ENCODE data around the gene CGB3. TPM values are rescaled to one million over a fixed set of nuclear protein-coding genes. Genes with fewer than 3 reads are reported as not detected.

The CGB3 gene
- total RNA-seq, 2 experiments from 2014 or later = not detected

DNA sequence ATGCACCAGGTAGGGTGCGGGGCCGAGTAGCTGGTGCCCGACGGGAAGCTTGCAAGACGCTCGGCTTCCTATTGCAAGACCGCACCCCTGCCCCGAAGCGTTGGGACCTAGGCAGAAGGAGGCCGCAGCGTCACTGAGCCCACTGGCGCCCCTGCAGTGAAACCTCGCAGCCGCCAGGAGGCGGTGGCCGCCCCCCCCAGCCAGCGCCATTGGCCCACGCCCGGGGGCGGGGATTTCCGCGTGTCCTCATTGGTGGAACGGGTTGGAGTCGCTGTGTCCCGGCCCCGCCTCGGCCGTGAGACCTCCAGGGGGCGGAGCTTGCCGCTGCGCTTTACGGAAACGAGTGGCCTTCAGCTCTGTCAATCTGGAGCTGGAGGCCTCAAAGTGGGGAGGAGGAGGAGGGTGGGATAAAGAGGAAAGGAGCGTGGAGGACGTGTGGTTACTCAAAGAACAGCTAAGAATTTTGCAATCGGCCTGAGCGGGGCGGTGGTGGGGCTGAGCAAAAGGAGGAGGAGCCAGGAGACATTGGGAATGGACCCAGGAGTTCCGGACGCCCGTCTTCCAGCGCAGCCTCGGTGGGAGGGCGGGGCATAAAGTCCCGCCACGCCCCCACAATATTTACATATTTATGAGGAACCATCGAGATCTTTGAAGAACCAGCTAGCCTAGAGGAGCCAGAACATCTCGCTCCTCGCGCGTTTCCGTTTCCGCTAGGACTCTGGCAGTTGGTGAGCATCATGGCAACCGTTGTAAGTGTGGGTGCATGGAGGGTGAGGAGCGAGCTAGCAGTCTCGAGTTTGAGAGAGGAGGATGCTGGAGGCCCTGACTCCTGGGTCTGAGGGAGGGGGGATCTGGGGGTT lies 30.7 kb downstream of the CGB3 start, which contains the start of the genes GYS1 and RUVBL2:
Gene GYS1 (minus strand): TSS at position 135 of the 860 bp plus-strand sequence. CDS start 197 bp downstream, outside the sequence.
Gene RUVBL2 (plus strand): TSS at position 713 of the 860 bp plus-strand sequence. CDS start 25 bp downstream, at position 738.
- H3K4me1 Mint-ChIP-seq = peaks cover 27% of the 10 kb centered on the region
- POLR2A ChIA-PET = interaction anchor here (0.6 to 2.8 kb wide), 27 partner anchors 10 to 647 kb away, joined by 3 to 21 read pairs (median 5); partner anchors contain the start of genes BAX, BCAT2, CA11 and CD37

DNA sequence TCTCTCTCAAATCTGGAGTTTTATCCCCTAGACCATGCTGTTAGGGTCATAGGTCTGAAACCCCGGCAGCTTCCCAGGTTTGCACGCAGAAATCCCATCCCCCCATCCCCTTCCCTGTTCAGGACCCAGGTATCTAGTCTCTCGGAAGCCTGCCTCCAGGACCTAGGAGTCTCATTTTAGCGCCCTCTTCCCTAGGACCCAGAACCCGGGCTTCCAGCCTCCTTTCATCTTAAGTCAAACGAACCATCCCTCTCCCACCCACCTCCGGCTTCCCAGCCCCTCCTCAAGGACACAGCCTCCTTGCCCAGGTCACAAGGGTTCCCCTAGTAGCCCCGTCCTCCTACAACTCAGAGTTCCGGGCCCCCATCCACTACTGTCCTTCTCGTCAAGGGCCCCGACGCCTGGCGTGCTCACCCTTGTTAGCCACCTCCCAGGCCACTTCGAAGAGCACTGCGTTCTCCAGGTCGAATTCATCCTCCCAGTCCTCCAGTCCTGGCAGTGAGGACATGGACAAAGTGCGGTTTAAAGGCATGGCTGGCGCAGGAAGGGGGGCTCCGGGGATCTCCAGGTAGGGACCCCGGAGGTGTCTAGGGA lies 31.5 kb downstream of the CGB3 start:
- POLR2A ChIA-PET = interaction anchor here (0.6 to 2.8 kb wide), 18 partner anchors 8 to 648 kb away, joined by 3 to 21 read pairs (median 6); partner anchors contain the start of genes CD37, FTL, NUCB1 and PPP1R15A
- H3K4me3 Mint-ChIP-seq = peak overlapping the region; percentile 92
- DNase-seq = no peak

More for the DNA sequence above, 30.7 kb downstream of the CGB3 start, which contains the start of the genes GYS1 and RUVBL2:
- no peaks in the 10 kb centered on the region for H3K9me3 Mint-ChIP-seq
- peak within 1 kb of the TSS; percentile 98 for H3K27ac Mint-ChIP-seq
- ATAC-seq (ENCODE audit: low read depth) (peak; percentile 90), DNase-seq (peak; percentile 99)
- H3K36me3 Mint-ChIP-seq = peaks cover 12% of the 10 kb centered on the region
- no peaks in the 10 kb centered on the region for H3K27me3 Mint-ChIP-seq
- peak within 1 kb of the TSS; percentile 92 for H3K4me3 Mint-ChIP-seq

DNA sequence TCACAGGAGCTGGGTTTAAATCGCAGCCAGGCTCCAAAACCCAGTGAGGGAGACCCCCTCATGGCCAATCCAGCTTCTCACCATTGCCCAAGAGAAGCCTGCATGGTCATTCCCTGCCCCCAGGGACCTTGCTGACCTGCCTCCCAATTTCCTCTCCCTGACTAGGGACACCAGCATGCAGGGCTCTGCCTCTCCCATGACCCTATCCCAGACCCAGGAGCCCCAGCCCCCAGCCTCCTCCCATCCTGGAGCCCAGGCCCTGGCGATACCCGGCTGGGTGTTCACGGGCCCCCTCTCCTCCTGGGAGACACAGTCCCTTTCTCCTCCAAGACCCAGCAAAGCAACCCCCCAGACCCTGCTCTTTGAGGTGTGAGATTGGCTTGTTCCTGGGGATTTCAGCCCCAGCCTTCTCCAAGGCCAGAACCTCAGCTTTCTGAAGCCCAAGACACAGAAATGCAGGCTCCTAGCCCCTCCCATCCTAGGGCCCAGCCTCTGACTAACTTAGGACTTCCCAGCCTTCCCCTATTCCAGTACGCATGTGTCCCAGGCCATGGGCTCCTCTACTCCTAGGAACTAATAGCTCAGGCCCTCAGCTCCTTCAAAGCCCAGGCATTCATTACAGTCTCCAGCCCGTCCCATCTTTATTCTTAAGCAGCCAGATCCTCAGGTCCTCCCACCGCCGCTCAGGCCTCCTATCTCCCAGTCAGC lies 32.1 kb downstream of the CGB3 start:
- Mint-ChIP-seq H3K36me3 (peaks cover 18% of the 10 kb centered on the region), H3K27ac (peak overlapping the region; percentile 98), H3K4me3 (peak overlapping the region; percentile 92), H3K27me3 (no peaks in the 10 kb centered on the region), H3K9me3 (no peaks in the 10 kb centered on the region), H3K4me1 (peaks cover 28% of the 10 kb centered on the region)
- POLR2A ChIA-PET = interaction anchor here (0.6 to 2.8 kb wide), 5 partner anchors 8 to 32 kb away, joined by 3 to 21 read pairs (median 14); partner anchors contain the start of gene FTL
- ATAC-seq (ENCODE audit: low read depth) (no peak), DNase-seq (no peak)

More for the DNA sequence above, 31.5 kb downstream of the CGB3 start:
- peak overlapping the region; percentile 98 for H3K27ac Mint-ChIP-seq
- ATAC-seq (ENCODE audit: low read depth) = no peak
- no peaks in the 10 kb centered on the region for H3K27me3 Mint-ChIP-seq
- peaks cover 15% of the 10 kb centered on the region for H3K36me3 Mint-ChIP-seq
- no peaks in the 10 kb centered on the region for H3K9me3 Mint-ChIP-seq
- peaks cover 28% of the 10 kb centered on the region for H3K4me1 Mint-ChIP-seq

DNA sequence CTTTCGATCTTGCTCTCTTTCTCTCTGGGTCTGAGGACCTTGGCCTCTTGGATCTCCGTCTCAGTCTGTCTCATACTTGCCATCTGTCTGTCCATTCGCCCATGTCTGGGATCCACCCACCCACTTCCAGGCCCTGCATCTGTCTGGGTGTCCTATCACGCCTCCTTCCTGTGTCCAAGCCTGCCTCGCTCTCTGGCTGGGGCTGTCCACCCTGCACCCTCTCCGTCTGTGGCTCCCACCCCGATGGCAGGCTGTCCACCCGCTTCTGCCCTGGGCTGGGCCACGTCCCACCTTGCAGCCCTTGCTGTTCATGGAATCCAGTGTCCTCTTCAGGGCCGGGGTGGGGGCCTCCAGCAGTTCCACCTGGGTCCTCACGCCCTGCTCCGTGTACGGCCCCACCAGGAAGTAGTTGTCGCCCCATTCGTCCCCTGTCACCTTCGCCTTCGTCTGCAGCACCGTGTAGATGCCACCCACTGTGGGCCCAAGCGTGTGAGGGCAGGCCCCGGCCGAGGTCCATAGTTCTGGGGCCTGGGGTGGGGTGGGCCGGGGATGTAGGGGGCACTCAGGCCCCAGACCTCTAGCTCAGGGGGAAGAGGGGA lies 33.0 kb downstream of the CGB3 start:
- ATAC-seq (ENCODE audit: low read depth) (no peak), DNase-seq (no peak)
- no peak overlapping the region for H3K27ac Mint-ChIP-seq
- H3K27me3 Mint-ChIP-seq = no peaks in the 10 kb centered on the region
- no peak overlapping the region for H3K4me3 Mint-ChIP-seq
- peaks cover 18% of the 10 kb centered on the region for H3K36me3 Mint-ChIP-seq
- H3K4me1 Mint-ChIP-seq = peaks cover 27% of the 10 kb centered on the region
- POLR2A ChIA-PET = no interaction called here
- H3K9me3 Mint-ChIP-seq = no peaks in the 10 kb centered on the region

DNA sequence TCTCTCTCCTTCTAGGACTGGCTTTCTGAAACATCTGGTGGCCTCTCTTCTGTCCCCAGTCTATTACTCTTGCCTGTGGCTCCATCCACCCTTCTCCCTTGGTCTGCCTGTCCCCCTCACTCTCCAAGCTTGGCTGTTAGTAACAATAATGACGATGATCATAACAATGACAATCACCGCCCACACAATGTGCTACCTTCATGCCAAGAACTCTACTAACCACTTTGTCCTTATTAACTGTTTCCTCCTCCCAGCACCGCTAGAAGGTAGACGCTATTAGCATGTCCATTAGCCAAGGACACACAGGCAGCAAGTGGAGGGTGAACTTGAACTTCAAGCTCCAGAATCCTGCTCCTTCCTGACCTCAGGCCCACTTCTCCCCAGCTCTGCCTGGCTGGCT lies 33.7 kb downstream of the CGB3 start:
- peaks cover 26% of the 10 kb centered on the region for H3K4me1 Mint-ChIP-seq
- POLR2A ChIA-PET = no interaction called here
- H3K36me3 Mint-ChIP-seq = peaks cover 19% of the 10 kb centered on the region
- H3K9me3 Mint-ChIP-seq = no peaks in the 10 kb centered on the region
- H3K27me3 Mint-ChIP-seq = no peaks in the 10 kb centered on the region
- H3K27ac Mint-ChIP-seq = peak overlapping the region; percentile 17
- DNase-seq (no peak), ATAC-seq (ENCODE audit: low read depth) (no peak)
- no peak overlapping the region for H3K4me3 Mint-ChIP-seq

DNA sequence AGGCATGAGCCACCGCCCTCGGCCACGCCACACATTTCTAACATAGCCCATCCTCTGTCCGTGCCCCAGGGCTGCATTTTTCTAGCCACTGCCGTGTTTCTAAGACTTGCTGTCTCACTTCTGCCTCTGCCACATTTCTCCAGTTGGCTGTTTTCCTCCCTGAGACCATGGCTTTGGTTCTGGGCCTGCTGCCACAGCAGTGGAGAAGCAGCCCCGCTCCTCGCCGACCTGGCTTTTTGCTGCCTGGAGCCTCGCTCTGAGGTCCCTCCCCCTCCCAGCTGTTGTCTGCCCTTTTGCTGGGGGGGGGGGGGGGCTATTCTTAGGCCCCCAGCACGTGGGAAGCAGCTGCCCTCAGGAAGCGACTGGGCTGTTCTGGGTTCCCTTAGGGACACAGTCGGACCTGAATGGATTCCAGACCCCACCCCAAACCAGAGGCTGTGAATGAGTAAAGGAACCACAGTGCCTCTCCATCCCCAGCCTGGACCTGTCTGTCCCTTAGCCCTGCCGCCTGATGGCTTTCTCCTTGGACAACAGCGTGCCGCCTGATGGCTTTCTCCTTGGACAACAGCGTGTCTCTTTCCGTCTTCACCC lies 34.3 kb downstream of the CGB3 start:
- peak overlapping the region; percentile 17 for H3K27ac Mint-ChIP-seq
- peaks cover 20% of the 10 kb centered on the region for H3K4me1 Mint-ChIP-seq
- peaks cover 20% of the 10 kb centered on the region for H3K36me3 Mint-ChIP-seq
- DNase-seq (no peak), ATAC-seq (ENCODE audit: low read depth) (no peak)
- no peaks in the 10 kb centered on the region for H3K27me3 Mint-ChIP-seq
- no peaks in the 10 kb centered on the region for H3K9me3 Mint-ChIP-seq
- no peak overlapping the region for H3K4me3 Mint-ChIP-seq
- POLR2A ChIA-PET = no interaction called here

DNA sequence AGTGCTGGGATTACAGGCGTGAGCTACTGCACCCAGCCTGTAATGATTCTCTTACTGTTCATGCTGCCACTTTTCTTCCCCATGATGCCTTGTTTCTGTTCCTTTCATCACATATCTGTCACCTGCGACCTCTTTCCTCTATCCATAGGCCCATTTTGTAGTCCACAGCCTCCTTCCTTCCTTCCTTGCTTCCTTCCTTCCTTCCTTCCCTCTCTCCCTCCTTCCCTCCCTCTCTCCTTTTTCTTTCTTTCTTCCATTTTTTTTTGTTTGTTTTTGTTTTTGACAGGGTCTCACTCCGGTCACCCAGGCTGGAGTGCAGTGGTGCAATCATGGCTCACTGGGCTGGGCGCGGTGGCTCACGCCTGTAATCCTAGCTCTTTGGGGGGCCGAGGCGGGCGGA lies 35.3 kb downstream of the CGB3 start:
- POLR2A ChIA-PET = no interaction called here
- no peaks in the 10 kb centered on the region for H3K9me3 Mint-ChIP-seq
- no peak overlapping the region for H3K4me3 Mint-ChIP-seq
- no peak overlapping the region for H3K27ac Mint-ChIP-seq
- ATAC-seq (ENCODE audit: low read depth) (no peak), DNase-seq (no peak)
- H3K27me3 Mint-ChIP-seq = no peaks in the 10 kb centered on the region
- peaks cover 16% of the 10 kb centered on the region for H3K4me1 Mint-ChIP-seq
- H3K36me3 Mint-ChIP-seq = peaks cover 20% of the 10 kb centered on the region

DNA sequence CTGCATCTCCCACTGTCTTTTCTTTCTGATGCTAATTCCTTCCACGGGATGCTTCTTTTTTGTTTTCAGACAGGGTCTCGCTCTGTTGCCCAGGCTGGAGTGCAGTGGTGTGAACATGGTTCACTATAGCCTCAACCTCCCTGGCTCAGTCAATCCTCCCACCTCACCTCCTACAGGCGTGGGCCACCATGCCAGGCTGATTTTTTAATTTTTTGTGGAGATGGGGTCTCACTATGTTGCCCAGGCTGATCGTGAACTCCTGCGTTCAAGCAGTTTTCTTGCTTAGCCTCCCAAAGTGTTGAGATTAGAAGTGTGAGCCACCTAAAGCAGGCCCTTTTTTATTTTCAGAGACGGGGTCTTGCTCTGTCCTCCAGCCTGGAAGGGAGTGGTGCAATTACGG lies 35.8 kb downstream of the CGB3 start:
- DNase-seq (no peak), ATAC-seq (ENCODE audit: low read depth) (no peak)
- Mint-ChIP-seq H3K27me3 (no peaks in the 10 kb centered on the region), H3K9me3 (no peaks in the 10 kb centered on the region), H3K4me1 (peaks cover 14% of the 10 kb centered on the region), H3K36me3 (peaks cover 20% of the 10 kb centered on the region), H3K27ac (no peak overlapping the region), H3K4me3 (no peak overlapping the region)
- POLR2A ChIA-PET = no interaction called here

DNA sequence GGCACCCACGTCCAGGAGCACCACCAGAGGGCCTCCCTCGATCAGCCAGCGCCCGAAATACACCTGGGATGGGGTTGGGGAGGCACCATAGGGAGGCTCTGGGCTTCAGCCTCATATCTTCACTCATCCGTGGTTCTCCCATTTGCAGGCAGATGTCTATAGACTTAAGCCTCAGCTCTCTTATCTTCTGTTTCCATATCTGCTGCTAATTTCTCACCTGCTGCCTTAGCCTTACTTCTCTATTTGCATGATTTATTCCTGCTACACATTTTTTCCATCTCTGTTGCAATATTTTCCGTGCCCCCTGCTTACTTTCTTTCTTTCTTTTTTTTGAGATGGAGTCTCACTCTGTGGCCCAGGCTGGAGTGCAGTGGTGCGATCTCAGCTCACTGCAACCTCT lies 36.8 kb downstream of the CGB3 start:
- POLR2A ChIA-PET = no interaction called here
- H3K9me3 Mint-ChIP-seq = no peaks in the 10 kb centered on the region
- H3K36me3 Mint-ChIP-seq = peaks cover 22% of the 10 kb centered on the region
- ATAC-seq (ENCODE audit: low read depth) (no peak), DNase-seq (no peak)
- H3K4me3 Mint-ChIP-seq = no peak overlapping the region
- H3K27ac Mint-ChIP-seq = peak overlapping the region; percentile 44
- peaks cover 13% of the 10 kb centered on the region for H3K4me1 Mint-ChIP-seq
- H3K27me3 Mint-ChIP-seq = no peaks in the 10 kb centered on the region

DNA sequence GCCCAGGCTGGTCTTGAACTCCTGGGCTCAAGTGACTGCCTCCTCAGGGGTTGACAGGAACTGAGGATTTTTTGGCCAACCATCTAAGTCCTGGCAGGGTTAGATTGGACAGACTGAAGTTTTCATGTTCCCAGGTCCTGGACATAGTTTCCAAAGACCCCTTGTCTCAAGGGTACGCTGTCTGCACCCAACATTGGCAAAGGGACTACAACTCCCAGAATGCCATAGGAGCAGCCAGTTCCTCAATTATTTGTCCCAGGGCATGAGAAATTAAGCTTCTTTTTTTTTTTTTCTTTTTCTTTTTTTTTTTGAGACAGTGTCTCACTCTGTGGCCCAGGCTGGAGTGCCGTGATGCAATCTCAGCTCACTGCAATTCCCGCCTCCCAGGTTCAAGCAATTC lies 37.9 kb downstream of the CGB3 start:
- no peak for ATAC-seq (ENCODE audit: low read depth)
- Mint-ChIP-seq H3K4me3 (no peak overlapping the region), H3K27ac (no peak overlapping the region), H3K4me1 (peaks cover 9% of the 10 kb centered on the region), H3K36me3 (peaks cover 24% of the 10 kb centered on the region), H3K9me3 (no peaks in the 10 kb centered on the region), H3K27me3 (no peaks in the 10 kb centered on the region)
- POLR2A ChIA-PET = no interaction called here
- no peak for DNase-seq

DNA sequence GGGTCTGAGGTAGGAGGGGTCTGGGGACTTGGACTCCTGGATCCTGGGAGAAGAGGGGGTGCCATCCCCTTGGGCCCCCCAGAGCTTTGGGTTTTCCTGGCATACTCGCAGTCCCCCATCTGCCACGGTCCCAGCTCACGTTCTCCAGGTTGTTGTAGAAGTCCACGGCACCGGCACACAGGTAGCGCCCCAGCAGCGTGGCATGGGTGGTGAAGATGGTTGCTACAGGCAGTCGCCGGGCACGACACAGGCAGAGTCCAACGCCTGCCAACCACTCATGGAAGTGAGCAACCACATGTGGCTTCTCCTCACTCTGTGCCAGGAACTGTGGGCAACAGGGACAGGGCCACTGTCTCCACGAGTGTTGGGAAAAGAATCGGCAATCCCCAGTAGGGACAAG lies 38.4 kb downstream of the CGB3 start:
- POLR2A ChIA-PET = no interaction called here
- no peak overlapping the region for H3K4me3 Mint-ChIP-seq
- no peak for DNase-seq
- no peak overlapping the region for H3K27ac Mint-ChIP-seq
- H3K4me1 Mint-ChIP-seq = peaks cover 7% of the 10 kb centered on the region
- H3K36me3 Mint-ChIP-seq = peaks cover 24% of the 10 kb centered on the region
- no peak for ATAC-seq (ENCODE audit: low read depth)
- H3K27me3 Mint-ChIP-seq = no peaks in the 10 kb centered on the region
- H3K9me3 Mint-ChIP-seq = no peaks in the 10 kb centered on the region

DNA sequence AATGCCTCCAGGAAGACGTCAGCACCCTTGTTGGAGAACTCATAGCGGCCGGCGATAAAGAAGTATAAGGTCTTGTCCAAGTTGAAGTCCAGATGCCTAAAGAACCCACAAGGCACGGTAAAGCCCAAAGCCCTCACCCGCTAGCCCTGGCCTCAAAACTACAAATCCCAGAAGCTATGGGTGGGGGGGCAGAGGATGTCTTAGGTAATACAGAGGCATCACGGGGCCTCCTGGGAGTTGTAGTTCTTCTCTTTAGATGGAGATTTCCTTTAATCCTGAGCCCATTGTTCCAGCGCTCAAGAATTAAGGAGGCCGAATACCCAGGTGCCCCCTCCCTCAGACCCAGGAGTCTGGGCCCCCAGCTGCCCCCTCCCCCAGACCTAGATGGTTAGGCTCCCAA lies 41.9 kb downstream of the CGB3 start:
- peaks cover 18% of the 10 kb centered on the region for H3K36me3 Mint-ChIP-seq
- H3K4me3 Mint-ChIP-seq = no peak overlapping the region
- POLR2A ChIA-PET = interaction anchor here (0.6 kb wide), 1 partner anchor 26 kb away, joined by 4 read pairs; no protein-coding TSS in a partner anchor

More for the DNA sequence above, 41.9 kb downstream of the CGB3 start:
- Mint-ChIP-seq H3K9me3 (no peaks in the 10 kb centered on the region), H3K27ac (no peak overlapping the region), H3K4me1 (peaks cover 10% of the 10 kb centered on the region), H3K27me3 (no peaks in the 10 kb centered on the region)
- ATAC-seq (ENCODE audit: low read depth) = no peak
- DNase-seq = no peak
